T-helper 17 cell (primary cell): ENCODE results near the gene ELP5. TPM values are rescaled to one million over a fixed set of nuclear protein-coding genes. Genes with fewer than 3 reads are reported as not detected.

ENCODE experiments used
- ATAC-seq: fragments of 150-1000 bp; cut with Tn5 transposase; 2 replicates; pipeline ENCODE4 v1.10.0; 2021; ENCODE audit warnings: mild to moderate bottlenecking, moderate library complexity
- DNase-seq, 3 donors: peaks; one replicate each; pipeline versions ENCODE4 v3.0.0 to v3.0.0-alpha.2; 2020 to 2021
- H3K9me3 ChIP-seq: one replicate; pipeline ENCODE4 v1.7.0; 2013; ENCODE audit warnings: low read length, mild to moderate bottlenecking; ENCODE audit not compliant: control insufficient read depth, poor library complexity, severe bottlenecking
- H3K27ac Mint-ChIP-seq: one replicate; pipeline ENCODE4 v1.8.0; 2022; ENCODE audit warnings: mild to moderate bottlenecking, moderate library complexity, mixed read lengths
- H3K27me3 Mint-ChIP-seq: one replicate; pipeline ENCODE4 v1.8.0; 2022; ENCODE audit warnings: mixed read lengths
- H3K36me3 Mint-ChIP-seq: one replicate; pipeline ENCODE4 v1.8.0; 2022; ENCODE audit warnings: low read depth, mixed read lengths
- H3K4me1 Mint-ChIP-seq: one replicate; pipeline ENCODE4 v1.8.0; 2022; ENCODE audit warnings: mild to moderate bottlenecking, mixed read lengths
- H3K4me3 Mint-ChIP-seq: one replicate; pipeline ENCODE4 v1.8.0; 2022; ENCODE audit warnings: mild to moderate bottlenecking, moderate library complexity, mixed read lengths
- total RNA-seq, 4 donors: library from RNA in 2 of 4; stranded (reverse) in 2 of 4; gene quantifications; one replicate each; pipeline ENCODE4 v1.2.3 and lab custom pipeline; 2022 to 2026

The ELP5 gene
- total RNA-seq, 2 donors from 2014 or later: 43.0 to 51.0 TPM

DNA sequence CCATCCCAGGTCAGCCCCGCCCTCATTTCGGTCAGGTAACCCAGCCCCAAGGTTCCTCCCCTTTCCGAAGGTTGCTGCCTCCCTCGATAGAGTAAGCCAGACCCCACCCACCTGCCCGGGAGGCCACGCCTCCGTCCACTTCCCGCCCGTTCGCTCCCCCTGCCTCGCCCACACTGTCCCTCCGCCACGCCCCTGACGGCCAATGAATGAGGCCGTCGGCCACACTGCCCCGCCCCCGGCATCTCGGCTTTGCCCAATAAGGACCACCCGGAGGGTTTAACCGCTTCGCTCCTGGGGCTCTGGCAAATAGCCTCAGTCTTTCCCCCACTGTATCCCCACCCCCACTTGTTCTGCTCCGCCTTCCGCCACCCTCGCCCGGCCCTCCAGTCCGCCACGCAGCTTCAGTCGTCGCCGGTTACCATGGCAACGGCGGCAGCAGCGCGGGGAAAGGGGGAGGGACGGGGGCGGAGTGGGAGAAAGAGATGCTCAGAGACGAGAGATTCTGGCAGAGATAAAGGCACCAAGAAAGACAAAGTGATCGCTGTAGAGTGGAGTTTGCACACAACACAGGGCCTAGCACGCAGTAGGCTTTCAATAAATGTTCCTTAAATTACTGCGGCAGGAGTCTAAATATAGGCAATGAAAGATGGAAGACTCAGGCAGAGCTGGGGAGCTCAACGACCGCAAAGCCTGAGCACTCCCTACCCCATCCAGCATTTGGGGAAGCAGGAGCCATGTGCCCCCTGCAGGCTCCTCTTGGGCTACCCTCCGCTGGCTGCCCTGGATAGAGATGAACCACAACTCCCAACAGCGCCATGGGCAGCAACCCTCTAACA is 37.5 kb upstream of the ELP5 start:
- Mint-ChIP-seq H3K27ac (peak overlapping the region; percentile 99), H3K4me1 (peaks cover 53% of the 10 kb centered on the region), H3K36me3 (no peaks in the 10 kb centered on the region), H3K4me3 (peak overlapping the region; percentile 93), H3K27me3 (peaks cover 8% of the 10 kb centered on the region)
- no peaks in the 10 kb centered on the region for H3K9me3 ChIP-seq
- DNase-seq (peak; percentile 98 to 99 (median 99)), ATAC-seq (peak; percentile 82)

GRCh38 chr17:7215136-7215638 is 36.8 kb upstream of the ELP5 start:
- Mint-ChIP-seq H3K27ac (peak overlapping the region; percentile 99), H3K27me3 (peaks cover 8% of the 10 kb centered on the region), H3K4me1 (peaks cover 54% of the 10 kb centered on the region), H3K4me3 (peak overlapping the region; percentile 93), H3K36me3 (no peaks in the 10 kb centered on the region)
- DNase-seq (no peak), ATAC-seq (no peak)
- H3K9me3 ChIP-seq: no peaks in the 10 kb centered on the region

GRCh38 chr17:7215652-7216180 is 36.3 kb upstream of the ELP5 start:
- peak overlapping the region; percentile 93 for H3K4me3 Mint-ChIP-seq
- ATAC-seq: no peak
- no peaks in the 10 kb centered on the region for H3K9me3 ChIP-seq
- H3K4me1 Mint-ChIP-seq: peaks cover 54% of the 10 kb centered on the region
- no peaks in the 10 kb centered on the region for H3K36me3 Mint-ChIP-seq
- H3K27ac Mint-ChIP-seq: peak overlapping the region; percentile 86
- DNase-seq: no peak
- peaks cover 8% of the 10 kb centered on the region for H3K27me3 Mint-ChIP-seq

- H3K36me3 Mint-ChIP-seq: no peaks in the 10 kb centered on the region
These were observed 35.5 kb upstream of the ELP5 start for GRCh38 chr17:7216242-7217112.

DNA sequence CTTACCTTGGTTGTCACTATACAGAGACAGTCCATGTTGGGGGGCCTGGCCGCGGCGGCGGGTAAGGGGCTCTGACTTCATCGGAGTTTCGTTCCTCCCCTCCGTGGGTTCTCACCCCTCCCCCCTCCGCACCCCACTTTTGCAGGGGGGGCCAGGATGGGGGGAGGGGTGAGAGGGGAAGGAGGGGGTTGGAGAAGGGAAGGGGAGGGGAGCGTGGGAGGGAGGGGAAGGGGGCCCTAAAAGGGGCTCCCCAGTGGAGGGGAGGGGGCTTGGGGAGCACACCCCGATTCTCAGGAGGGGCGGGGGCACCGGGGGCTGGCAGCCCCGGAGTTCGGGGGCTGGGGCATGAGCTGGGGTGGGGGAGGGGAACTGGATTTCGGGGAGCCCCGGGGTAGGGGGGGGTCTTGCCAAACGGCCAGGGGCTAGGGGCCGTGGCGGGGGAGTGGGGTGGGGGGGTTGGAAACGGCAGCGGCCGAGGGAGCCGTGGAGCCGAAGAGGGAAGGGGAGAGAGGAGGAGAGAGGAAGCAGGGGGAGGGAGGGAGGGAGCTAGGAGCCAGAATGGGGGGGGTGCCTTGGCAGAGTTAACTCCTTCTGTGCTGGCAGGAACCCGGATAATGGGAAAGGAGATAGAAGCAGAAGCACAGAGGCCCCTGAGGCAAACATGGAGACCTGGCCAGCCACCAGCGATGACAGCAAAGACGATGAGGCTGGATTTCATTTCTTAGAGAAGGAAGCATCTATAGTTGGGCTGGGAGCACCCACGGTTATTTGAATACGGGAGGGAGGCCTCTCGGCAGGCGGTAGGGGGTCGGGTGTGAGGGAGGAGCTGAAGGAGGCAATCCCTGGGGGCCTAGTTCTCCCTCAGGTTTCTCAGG is 34.7 kb upstream of the ELP5 start:
- no peak for ATAC-seq
- Mint-ChIP-seq H3K27ac (peak overlapping the region; percentile 73), H3K4me3 (peak overlapping the region; percentile 84), H3K27me3 (peaks cover 2% of the 10 kb centered on the region), H3K4me1 (peaks cover 56% of the 10 kb centered on the region), H3K36me3 (no peaks in the 10 kb centered on the region)
- H3K9me3 ChIP-seq: no peaks in the 10 kb centered on the region
- DNase-seq: no peak

More at GRCh38 chr17:7216242-7217112, 35.5 kb upstream of the ELP5 start:
- no peak for ATAC-seq
- no peak for DNase-seq
- peak overlapping the region; percentile 86 for H3K27ac Mint-ChIP-seq
- peak overlapping the region; percentile 82 for H3K4me3 Mint-ChIP-seq
- peaks cover 8% of the 10 kb centered on the region for H3K27me3 Mint-ChIP-seq
- peaks cover 62% of the 10 kb centered on the region for H3K4me1 Mint-ChIP-seq
- no peaks in the 10 kb centered on the region for H3K9me3 ChIP-seq

DNA sequence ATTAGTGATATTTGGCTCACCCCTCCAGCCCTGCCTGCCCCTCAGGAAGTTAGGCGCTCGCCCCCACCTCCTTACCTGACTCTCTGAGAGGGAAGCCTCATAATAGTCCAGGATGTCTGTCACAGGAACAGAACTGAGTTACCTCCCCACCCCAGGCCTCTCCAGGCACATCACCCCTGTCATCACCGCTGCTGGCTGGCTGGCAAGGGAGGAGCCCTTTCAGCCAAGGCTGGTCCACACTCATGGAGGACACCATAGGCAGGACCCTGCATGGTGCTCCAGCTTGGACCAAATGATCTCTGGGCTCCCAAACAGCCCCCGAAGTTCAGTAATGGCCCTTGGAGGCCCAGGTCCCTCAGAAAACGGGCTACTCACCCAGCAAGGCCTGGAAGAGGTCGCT is 33.8 kb upstream of the ELP5 start:
- Mint-ChIP-seq H3K27ac (peak overlapping the region; percentile 73), H3K4me3 (peak overlapping the region; percentile 84), H3K36me3 (no peaks in the 10 kb centered on the region), H3K27me3 (no peaks in the 10 kb centered on the region), H3K4me1 (peaks cover 56% of the 10 kb centered on the region)
- no peak for ATAC-seq
- no peaks in the 10 kb centered on the region for H3K9me3 ChIP-seq
- no peak for DNase-seq

DNA sequence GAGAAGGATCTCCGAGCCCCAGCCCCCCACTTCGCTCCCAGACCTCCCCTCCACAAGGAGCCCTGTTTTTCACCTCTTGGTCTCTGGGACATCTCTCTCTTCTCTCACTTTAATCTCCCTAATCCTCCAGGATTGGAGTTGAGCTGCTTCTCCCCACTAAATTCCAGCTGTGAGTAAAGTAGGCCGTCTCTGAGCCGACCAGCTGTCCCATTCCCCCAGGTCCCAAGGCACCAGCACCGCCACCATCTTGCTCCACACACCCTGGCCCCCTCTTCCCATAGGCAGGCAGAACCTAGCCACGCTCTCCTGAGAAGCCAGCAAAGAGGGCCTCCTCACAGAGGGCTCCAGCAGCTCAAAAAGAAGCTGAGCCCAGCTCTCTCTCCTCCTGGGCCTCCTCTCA is 33.3 kb upstream of the ELP5 start:
- no peaks in the 10 kb centered on the region for H3K27me3 Mint-ChIP-seq
- no peaks in the 10 kb centered on the region for H3K9me3 ChIP-seq
- H3K36me3 Mint-ChIP-seq: peaks cover under 1% of the 10 kb centered on the region
- ATAC-seq (no peak), DNase-seq (no peak)
- peak overlapping the region; percentile 91 for H3K27ac Mint-ChIP-seq
- peaks cover 50% of the 10 kb centered on the region for H3K4me1 Mint-ChIP-seq
- H3K4me3 Mint-ChIP-seq: peak overlapping the region; percentile 96

DNA sequence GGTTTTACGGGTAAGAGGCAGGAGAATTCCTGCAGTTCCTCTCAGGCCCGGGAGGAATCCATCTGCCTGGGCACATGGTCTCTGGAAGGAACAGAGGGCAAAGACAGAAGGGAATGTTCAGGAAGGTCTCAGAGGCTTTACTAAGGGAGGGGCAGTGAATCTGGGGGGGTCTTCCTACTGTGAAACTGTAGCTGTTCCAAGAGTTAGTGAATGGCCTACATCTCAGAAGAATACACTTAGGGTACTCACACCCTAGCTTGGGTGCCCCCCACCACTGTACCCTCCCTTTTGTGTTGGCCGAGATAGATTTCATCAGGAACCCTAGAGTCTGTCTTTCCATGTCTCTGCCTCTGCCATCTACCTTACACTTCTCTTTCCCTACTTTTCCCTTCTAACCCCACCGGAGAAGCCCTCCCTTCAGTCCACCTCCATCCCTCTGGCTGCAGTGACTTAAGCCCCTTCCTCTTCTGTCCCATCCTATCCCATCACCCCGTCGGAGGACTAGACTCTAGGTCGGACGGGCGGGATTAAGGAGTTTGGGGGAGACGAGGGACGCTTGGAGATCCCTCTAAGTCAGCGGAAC is 32.7 kb upstream of the ELP5 start:
- peak overlapping the region; percentile 96 for H3K4me3 Mint-ChIP-seq
- no peaks in the 10 kb centered on the region for H3K27me3 Mint-ChIP-seq
- H3K4me1 Mint-ChIP-seq: peaks cover 45% of the 10 kb centered on the region
- peak overlapping the region; percentile 91 for H3K27ac Mint-ChIP-seq
- no peaks in the 10 kb centered on the region for H3K9me3 ChIP-seq
- peaks cover 3% of the 10 kb centered on the region for H3K36me3 Mint-ChIP-seq
- ATAC-seq: no peak
- DNase-seq: no peak

DNA sequence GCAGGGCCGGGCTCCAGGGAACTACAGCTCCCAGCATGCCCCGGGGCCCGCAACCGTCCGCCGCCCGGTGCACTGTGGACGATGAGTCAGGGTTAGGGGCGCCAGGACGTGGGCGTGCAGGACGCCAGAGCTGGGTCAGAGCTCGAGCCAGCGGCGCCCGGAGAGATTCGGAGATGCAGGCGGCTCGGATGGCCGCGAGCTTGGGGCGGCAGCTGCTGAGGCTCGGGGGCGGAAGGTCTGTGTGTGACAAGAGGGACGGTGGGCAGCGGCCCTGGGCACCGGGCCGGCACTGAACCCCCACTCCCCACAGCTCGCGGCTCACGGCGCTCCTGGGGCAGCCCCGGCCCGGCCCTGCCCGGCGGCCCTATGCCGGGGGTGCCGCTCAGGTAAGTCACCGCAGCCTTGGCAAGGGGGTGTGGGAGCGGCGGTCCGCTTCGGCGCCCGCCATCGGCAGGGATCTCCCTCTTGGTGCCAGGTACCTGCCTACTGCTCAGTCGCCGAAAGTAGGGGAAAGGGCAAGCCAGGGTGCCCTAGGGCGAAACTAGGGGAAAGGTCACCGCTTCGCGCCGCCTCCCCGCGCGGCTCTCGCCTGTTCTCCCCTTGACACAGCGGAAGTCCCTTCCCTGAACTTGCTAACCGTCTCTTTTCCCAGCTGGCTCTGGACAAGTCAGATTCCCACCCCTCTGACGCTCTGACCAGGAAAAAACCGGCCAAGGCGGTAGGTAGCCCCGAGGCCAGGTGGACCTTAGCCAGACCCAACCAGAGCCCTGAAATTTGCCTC is 32.0 kb upstream of the ELP5 start, which contains the start of the genes ACADVL and DLG4:
Gene ACADVL, plus strand, starts transcription at position 127 of the 781 bp plus-strand sequence. Its CDS starts 47 bp downstream, at position 174.
Gene DLG4, minus strand, starts transcription at position 25 of the 781 bp plus-strand sequence.
- Mint-ChIP-seq H3K4me3 (peak within 1 kb of the TSS; percentile 96), H3K27ac (peak within 1 kb of the TSS; percentile 91), H3K36me3 (peaks cover 3% of the 10 kb centered on the region), H3K4me1 (peaks cover 38% of the 10 kb centered on the region), H3K27me3 (no peaks in the 10 kb centered on the region)
- peak; percentile 68 for ATAC-seq
- peak; percentile 54 to 65 (median 60) for DNase-seq
- H3K9me3 ChIP-seq: no peaks in the 10 kb centered on the region

DNA sequence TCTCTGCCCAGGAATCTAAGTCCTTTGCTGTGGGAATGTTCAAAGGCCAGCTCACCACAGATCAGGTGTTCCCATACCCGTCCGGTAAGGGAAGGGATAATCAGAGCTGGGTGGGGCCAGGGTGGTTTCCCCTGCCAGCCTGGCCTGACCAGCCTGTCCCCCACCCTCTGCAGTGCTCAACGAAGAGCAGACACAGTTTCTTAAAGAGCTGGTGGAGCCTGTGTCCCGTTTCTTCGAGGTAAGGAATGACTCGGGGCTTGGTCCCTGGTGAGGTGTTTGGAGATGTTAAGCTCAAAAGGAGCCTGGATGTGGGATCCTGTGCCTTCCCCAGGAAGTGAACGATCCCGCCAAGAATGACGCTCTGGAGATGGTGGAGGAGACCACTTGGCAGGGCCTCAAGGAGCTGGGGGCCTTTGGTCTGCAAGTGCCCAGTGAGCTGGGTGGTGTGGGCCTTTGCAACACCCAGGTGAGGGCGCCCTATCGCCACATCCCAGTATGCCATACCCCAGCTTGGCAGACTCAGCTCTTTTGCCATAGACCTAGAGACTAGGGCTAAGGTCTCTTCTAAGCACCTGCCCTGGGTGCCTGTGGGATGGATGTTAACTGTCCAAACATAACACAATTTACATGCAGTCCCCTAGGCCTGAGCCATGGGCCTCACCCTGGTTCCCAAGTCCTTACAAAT is 31.3 kb upstream of the ELP5 start:
- no peaks in the 10 kb centered on the region for H3K9me3 ChIP-seq
- ATAC-seq: peak; percentile 66
- DNase-seq: peak; percentile 28 to 53 (median 37)
- Mint-ChIP-seq H3K27ac (peak overlapping the region; percentile 91), H3K4me3 (peak overlapping the region; percentile 96), H3K36me3 (peaks cover 3% of the 10 kb centered on the region), H3K4me1 (peaks cover 36% of the 10 kb centered on the region), H3K27me3 (no peaks in the 10 kb centered on the region)
